Right ventricle myocardium superior (tissue), 1 donor: ENCODE measurements around the gene GSTM2. TPM values are rescaled to one million over a fixed set of nuclear protein-coding genes. Genes with fewer than 3 reads are reported as not detected.
"Not testable (repeated sequence)": the region's sequence is repeated elsewhere in the genome, so short reads cannot be mapped to it uniquely, and the experiment has no call there.

Source experiments
- ATAC-seq: fragments of 200-7000 bp; cut with Tn5 transposase; one replicate; pipeline ENCODE4 v1.9.1; 2020; ENCODE audit warnings: mild to moderate bottlenecking; ENCODE audit not compliant: poor library complexity
- DNase-seq: peaks from one replicate; pipeline ENCODE4 v3.0.0-alpha.2; 2020
- intact Hi-C: fragments of 100-400 bp; cut with DNase I; formaldehyde crosslinking; loops from one replicate; pipeline ENCODE4 v1.11.2; 2022
- total RNA-seq: library from RNA; stranded (reverse); fragmentation: NEBNext Ultra II Directional; extraction: Animal tissue kit (Norgen Biotek cat#: 25700); gene quantifications from one replicate; pipeline ENCODE4 v1.2.1, GENCODE V29; 2021
- donor health status: DM: no; HTN: yes; CAD: no; lungs with severe emphysema.

GSTM2 gene
- total RNA-seq, 1 donor from 2014 or later: 70.8 TPM

DNA sequence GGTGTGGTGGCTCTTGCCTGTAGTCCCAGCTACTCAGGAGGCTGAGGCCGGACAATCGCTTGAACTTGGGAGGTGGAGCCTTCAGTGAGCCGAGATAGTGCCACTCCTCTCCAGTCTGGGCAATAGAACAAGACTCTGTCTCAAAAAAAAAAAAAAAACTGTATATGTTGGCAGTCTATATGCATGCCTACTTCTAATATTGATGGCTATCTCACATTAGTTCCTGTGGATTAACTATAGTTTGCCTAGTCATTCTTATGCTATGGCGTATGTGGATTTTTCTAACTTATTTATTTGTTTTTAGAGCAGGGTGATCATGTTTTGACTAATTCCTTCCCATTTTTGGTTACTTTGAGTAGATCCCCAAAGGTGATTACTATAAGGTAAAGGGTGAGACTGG, 29.2 kb downstream of the GSTM2 start:
- ATAC-seq (no peak), DNase-seq (no peak)
- intact Hi-C loops: no loop called here

DNA sequence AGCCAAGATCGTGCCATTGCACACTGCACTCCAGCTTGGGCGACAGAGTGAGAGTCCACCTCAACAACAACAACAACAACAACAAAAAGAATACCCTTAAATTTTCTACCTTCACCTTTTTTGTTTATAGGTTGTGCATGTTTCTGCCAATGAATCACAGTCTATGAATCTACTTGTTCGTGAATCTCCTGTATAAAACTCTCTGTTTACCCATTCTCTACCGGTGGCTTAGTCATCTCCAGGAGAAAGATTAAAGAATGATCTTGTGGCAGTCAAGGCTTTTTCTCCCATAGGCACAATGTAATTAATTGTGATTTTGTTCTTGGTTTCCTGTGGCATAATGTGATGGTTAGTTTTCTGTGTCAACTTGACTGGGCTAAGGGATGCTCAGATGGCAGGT, 30.0 kb downstream of the GSTM2 start:
- ATAC-seq, DNase-seq, intact Hi-C loops: not testable (repeated sequence)

DNA sequence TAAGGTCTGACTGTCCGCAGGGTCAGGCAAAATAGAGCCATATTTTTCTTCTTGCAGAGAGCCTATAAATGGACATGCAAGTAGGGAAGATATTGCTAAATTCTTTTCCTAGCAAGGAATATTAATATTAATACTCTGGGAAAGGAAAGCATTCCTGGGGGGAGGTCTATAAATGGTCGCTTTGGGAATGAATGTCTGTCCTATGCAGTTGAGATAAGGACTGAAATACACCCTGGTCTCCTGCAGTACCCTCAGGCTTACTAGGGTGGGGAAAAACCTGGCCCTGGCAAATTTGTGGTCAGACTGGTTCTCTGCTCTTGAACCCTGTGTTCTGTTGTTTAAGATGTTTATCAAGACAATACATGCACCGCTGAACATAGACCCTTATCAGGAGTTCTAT, 35.1 kb downstream of the GSTM2 start:
- ATAC-seq, intact Hi-C loops, DNase-seq: not testable (repeated sequence)

DNA sequence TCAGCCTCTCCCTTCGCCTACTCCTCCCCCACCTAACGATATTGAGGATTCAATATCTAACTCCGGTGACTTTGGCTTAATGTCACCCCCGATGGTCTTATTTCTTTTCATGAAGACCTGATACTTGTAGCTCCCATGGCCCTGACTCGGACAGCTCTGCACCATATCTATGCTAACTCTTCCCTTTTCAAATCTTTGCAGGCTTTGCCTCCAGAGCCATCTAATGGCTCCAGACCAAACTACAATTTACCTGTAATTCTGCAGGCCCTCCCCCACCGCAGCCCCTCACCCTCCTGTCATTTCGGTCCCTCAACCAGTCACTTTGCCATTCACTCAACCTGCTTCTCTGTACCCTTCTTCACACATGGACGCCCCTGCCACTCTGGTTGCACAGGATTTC, 36.3 kb downstream of the GSTM2 start:
- ATAC-seq: no peak
- DNase-seq: no peak

DNA sequence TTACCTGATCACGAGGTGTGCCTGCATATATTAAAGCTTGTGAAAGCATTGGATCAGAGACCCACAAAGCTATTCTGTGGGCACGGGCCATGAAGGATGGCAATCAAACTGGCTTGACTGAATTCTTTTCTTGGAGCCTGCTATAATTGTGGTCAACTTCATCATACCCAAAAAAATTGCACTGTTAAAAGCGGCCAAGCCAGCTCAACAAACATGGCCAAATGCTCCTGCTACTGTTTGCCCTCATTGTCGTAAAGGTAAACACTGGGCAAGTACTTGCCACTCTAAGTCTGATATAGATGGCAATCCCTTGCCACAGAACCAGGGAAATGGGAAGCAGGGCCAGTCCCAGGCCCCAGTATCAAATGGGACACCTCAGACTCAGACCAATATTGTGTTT, 37.6 kb downstream of the GSTM2 start:
- intact Hi-C loops: no loop called here
- ATAC-seq (no peak), DNase-seq (no peak)

More for the DNA sequence above, 36.3 kb downstream of the GSTM2 start:
- intact Hi-C loops: no loop called here

DNA sequence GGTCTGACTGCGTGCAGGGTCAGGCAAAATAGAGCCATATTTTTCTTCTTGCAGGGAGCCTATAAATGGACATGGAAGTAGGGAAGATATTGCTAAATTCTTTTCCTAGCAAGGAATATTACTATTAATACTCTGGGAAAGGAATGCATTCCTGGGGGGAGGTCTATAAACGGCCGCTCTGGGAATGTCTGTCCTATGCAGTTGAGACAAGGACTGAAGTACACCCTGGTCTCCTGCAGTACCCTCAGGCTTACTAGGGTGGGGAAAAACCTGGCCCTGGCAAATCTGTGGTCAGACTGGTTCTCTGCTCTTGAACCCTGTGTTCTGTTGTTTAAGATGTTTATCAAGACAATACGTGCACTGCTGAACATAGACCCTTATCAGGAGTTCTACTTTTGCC, 41.1 kb downstream of the GSTM2 start:
- intact Hi-C loops, DNase-seq, ATAC-seq: not testable (repeated sequence)

DNA sequence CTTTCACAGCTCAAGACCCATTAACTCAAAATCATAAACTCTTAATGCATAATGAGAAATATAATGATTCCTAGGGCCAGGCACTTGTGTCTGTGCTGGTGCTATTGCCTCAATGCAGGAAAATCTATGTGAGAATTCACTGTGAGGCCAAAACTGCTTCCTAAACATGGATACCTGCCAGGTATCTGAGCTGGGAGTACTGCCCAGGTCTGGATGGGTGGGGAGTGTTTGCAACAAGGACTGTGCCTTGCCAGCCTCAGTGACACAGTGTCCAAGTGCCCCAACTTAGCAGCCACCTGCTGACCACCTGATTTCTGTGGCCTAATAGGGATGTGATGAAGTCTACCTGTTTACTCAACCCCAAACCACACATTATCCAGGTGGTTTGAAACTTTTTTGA, 42.0 kb downstream of the GSTM2 start:
- intact Hi-C loops: loop anchor here (10.0 kb wide), 1 partner anchor 55 kb away; the partner anchor contains the start of gene EPS8L3
- DNase-seq, ATAC-seq: not testable (repeated sequence)

DNA sequence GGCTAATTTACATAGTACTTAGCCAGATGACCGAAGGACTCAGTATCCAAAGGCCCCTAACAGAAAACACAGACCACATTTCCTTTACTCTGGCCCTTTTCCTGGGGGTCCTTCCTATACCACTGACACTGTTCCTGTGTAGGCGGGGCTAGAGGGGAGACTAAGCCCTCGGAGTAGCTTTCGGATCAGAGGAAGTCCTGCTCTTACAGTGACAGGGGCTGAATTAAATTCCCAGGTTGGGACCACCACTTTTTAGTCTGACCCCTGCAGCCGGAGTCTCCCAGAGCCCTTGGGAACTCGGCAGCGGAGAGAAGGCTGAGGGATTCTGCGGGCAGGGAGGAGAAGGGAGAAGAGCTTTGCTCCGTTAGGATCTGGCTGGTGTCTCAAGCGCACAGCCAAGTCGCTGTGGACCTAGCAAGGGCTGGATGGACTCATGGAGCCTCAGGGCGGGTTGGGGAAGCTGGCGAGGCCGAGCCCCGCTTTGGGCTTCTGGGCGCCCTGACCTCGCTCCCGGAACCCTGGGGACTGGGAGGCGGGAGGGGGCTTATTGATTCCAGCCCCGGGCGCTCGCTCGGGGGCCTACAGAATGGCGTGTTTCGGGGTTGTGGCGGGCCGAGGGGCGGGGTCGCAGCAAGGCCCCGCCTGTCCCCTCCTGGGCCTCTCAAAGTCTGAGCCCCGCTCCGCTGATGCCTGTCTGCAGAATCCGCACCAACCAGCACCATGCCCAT, 43.9 kb downstream of the GSTM2 start, which contains the start of gene GSTM5:
TSS of gene GSTM5 (plus strand) at position 659 of the 728 bp plus-strand sequence. CDS start at position 721, 62 bp downstream.
- DNase-seq: peak; percentile 61
- peak; percentile 80 for ATAC-seq
- intact Hi-C loops: loop anchor here (10.0 kb wide), 1 partner anchor 53 kb away; the partner anchor contains the start of gene EPS8L3

DNA sequence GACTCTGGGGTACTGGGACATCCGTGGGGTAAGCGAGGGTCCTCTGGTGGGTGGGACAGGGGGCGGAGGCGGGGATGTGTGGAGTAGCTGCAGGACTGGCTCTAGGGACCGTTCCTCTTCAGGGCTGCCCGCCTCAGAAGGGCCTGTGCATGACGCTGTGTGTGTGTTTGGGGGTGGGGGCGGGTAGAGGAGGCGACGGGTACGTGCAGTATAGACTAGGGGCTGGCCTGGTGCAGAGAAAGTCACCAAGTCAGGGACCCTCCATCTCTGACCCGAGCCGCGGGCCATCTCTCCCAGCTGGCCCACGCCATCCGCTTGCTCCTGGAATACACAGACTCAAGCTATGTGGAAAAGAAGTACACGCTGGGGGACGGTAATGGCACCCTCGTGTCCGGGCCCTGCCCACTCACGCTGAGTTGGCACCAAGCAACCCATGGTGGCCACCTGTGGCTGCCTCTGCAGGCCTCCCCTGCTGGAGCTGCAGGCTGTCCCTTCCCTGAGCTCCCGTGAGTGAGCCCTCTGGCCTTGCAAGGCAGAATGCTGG, 44.5 kb downstream of the GSTM2 start:
- intact Hi-C loops: loop anchor here (10.0 kb wide), 1 partner anchor 52 kb away; the partner anchor contains the start of gene EPS8L3
- no peak for DNase-seq
- peak; percentile 24 for ATAC-seq

DNA sequence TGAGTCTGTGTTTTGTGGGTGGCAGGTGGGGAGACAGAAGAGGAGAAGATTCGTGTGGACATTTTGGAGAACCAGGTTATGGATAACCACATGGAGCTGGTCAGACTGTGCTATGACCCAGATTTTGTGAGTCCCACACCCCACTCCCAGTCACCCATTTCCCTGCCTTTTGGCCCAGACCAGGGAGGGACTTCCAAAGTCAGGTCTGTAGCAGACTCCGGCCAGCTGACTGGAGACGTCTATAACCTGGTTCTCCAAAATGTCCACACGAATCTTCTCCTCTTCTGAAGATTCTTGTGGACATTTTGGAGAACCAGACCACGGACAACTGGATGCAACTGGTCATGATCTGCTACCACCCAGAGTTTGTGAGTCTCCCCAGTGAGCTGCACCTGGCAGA, 45.8 kb downstream of the GSTM2 start:
- DNase-seq: no peak
- intact Hi-C loops: loop anchor here (10.0 kb wide), 1 partner anchor 51 kb away; the partner anchor contains the start of gene EPS8L3

DNA sequence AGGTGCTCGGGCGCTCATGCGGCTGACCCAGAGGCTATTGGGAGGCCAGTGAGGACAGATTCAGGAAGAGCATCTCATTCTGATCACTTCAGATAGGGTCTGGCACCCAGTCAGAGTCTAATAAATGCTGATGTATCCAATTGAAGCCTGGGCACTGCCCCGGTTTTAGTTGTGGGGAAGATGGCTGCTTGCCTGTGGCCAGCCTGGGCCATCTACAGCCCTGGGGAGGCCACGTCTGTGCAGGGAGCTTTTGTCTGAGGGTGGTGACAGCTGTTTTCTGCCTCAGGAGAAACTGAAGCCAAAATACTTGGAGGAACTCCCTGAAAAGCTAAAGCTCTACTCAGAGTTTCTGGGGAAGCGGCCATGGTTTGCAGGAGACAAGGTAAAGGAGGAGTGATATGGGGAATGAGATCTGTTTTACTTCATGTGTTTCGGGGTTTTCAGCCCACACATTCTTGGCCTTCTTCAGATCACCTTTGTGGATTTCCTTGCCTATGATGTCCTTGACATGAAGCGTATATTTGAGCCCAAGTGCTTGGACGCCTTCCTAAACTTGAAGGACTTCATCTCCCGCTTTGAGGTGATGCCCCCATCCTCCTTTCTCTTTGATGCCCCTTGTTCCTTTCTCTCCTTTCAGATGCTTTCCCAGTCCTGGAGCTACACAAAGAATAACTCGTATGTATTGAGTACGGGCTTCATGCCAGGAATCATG, 47.0 kb downstream of the GSTM2 start:
- DNase-seq: no peak
- intact Hi-C loops: loop anchor here (10.0 kb wide), 1 partner anchor 50 kb away; the partner anchor contains the start of gene EPS8L3
- ATAC-seq: no peak

More for the DNA sequence above, 45.8 kb downstream of the GSTM2 start:
- no peak for ATAC-seq

DNA sequence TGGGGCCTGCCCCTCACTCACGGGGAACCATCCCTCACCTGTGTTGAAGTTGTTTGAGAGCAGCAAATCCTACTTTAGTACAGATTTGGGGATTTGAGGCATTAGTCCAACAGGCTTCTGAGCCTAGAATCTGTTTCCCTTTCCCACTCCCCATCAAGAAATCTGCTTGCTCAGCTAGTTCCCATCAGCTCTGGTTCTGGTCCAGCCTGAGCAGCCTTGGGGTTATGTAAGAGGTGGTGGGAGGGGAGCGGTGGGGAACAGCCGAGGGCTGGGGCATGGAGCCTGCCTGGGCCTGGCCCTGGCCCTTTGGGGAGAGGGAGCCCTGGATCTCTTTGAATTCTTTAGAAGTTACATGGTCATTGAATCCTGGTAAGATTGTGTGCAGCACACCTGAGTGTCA, 48.3 kb downstream of the GSTM2 start:
- ATAC-seq (no peak), DNase-seq (no peak)
- intact Hi-C loops: loop anchor here (10.0 kb wide), 1 partner anchor 49 kb away; the partner anchor contains the start of gene EPS8L3

DNA sequence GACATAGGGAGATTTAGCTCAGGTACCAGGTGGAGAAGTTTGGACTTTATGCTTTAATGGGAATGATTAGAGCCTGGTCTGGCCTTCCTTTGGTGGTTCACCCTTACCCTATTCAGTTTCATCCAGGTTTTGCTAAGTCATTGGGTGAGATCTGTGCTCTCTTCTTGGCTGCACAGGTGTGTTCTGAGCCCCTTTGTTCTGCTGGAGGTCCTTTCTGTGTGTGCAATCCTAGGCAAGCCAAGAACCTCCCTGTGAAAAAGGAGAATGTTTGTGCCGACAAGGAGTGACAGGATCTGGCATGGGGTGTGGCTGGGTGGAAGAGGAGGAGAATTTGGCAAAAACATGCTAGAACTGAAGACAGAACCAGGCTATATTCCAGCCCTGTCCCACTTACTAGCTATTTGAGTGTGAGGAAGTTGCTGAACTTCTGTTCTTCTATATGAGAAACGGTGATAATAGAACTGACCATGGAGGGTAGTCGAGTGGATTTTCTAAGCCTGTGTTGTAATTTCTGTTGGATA, 48.8 kb downstream of the GSTM2 start:
- ATAC-seq (peak; percentile 28), DNase-seq (no peak)
- intact Hi-C loops: loop anchor here (10.0 kb wide), 1 partner anchor 48 kb away; the partner anchor contains the start of gene EPS8L3

DNA sequence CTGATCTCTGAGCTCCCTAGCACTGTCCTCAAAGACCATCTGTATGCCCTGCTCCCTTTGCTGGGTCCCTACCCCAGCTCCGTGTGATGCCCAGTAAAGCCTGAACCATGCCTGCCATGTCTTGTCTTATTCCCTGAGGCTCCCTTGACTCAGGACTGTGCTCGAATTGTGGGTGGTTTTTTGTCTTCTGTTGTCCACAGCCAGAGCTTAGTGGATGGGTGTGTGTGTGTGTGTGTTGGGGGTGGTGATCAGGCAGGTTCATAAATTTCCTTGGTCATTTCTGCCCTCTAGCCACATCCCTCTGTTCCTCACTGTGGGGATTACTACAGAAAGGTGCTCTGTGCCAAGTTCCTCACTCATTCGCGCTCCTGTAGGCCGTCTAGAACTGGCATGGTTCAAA, 49.9 kb downstream of the GSTM2 start:
- DNase-seq: no peak
- no peak for ATAC-seq
- intact Hi-C loops: loop anchor here (10.0 kb wide), 1 partner anchor 47 kb away; the partner anchor contains the start of gene EPS8L3

DNA sequence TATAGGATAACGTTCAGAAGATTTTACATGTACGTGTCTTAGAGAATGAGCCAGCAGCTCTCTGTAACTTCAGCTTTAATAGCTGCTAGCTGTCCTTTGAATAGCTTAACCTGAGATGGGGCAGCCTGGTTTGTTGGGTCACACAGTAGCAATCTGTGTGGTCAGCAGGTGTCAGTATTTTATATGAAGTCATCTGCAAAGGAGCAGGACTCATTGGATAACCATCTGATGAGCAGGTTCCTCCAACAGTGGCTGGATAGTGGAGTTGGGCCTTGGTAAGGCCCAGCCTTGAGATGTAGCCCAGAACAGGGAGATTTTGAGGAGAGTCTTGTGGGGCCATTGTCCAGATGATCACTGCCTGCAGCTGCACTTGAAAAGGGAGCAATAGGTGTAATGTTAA, 50.6 kb downstream of the GSTM2 start:
- peak; percentile 53 for ATAC-seq
- intact Hi-C loops: loop anchor here (10.0 kb wide), 1 partner anchor 46 kb away; the partner anchor contains the start of gene EPS8L3
- DNase-seq: no peak

DNA sequence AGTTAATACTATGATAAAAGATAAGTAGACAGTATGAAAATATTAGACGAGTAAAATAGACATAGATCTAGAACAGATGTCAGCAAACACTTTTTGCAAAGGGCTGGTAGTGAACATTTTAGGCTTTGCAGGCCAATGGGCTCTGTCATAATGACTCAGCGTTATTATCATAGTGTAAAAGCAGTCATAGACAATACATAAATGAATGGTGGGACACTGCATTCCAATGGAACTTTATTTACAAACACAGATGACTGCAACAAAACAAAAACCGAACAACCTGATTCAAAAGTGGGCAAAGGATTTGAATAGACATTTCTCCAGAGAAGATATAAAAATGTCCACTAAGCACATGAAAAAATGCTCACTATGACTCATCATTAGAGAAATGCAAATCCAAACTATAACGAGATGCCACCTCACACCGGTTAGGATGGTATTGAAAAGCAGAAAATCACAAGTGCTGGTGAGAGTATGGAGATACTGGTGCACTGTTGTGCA, 51.5 kb downstream of the GSTM2 start:
- no peak for DNase-seq
- intact Hi-C loops: loop anchor here (10.0 kb wide), 1 partner anchor 45 kb away; the partner anchor contains the start of gene EPS8L3
- no peak for ATAC-seq

DNA sequence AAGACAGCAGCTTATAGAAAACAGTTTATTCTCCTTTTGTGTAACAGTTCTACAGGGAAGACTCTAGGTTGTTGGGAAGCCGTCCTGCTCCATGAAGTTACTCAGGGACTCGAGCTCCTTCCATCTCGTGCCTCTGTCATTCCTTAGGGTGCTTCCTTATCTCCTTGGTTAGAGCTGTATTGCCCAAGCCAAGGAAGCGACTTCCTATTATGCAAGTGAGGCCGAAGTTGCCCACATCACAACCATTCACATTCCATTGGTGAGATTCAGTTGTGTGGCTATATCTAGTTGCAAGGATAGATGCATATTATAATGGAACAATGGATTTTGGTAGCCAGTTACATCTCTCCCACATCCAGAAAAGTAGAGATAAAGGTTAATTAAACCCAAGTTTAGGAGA, 53.2 kb downstream of the GSTM2 start:
- ATAC-seq (no peak), DNase-seq (no peak)
- intact Hi-C loops: no loop called here

DNA sequence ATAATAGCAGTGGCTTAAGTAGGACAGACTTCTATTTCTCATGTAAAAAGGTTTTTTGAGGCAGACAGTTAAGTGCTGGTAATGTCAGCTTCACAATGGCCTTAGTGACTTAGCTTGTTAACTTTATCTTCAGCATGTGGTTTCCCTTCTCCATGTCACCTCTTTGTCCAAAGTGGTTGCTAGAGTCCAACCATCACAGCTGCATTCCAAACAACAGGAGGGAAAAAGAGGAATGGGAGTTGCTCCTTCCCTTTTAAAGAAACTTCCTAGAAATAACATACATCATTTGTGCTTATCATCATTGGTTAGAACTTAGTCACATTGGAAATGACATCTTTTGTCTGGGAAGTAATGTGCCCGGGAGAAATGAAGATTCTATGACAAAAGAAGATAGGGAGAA, 54.1 kb downstream of the GSTM2 start:
- no peak for ATAC-seq
- DNase-seq: no peak
- intact Hi-C loops: no loop called here
